ENCODE results near the gene PDE4D.
"Not testable (repeated sequence)": the region's sequence is repeated elsewhere in the genome, so short reads cannot be mapped to it uniquely, and the experiment has no call there.

PDE4D gene

DNA sequence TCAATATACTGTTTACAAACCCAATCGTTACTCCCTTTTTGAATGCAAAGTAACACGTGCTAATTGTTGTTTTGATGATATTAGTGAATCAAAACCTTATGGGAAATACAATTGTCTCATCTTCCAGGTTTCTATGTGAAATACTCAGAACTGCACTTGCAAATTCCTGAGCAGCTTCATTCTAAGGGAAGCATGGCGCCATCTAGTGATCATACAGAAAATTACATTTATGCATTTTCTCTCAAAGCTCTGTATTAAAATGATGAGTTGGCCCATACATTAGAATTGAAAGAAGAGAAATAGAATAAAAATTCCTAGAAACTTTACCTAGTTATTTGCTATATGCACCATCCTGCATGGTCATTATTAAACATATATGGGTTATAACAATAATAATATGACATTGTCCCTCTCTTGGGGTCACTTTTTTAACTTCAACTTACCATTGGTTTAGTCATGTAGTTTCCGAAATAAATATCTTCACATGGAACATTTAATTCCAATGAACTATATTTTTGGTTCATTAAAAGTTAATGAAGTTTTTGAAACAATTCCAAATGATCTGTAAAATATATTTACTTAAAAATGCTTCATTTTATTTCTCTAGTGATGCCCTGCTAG, 220.0 kb downstream of the PDE4D start:
- Histone ChIP-seq H3K9me3 (ENCODE audit: control insufficient read depth in 1 of 2, low read length in 2 of 2) (no peaks in the 10 kb centered on the region), H3K4me3 (ENCODE audit: low read depth in 1 of 2, low read length in 2 of 2) (no peak overlapping the region), H3K27me3 (ENCODE audit: control insufficient read depth in 1 of 2, insufficient read depth in 2 of 2, low read length in 2 of 2) (no peaks in the 10 kb centered on the region), H3K27ac (ENCODE audit: low read depth, low read length) (no peak overlapping the region), H3K36me3 (ENCODE audit: control insufficient read depth in 1 of 2, insufficient read depth in 2 of 2, low read length in 2 of 2) (no peaks in the 10 kb centered on the region), H3K4me1 (ENCODE audit: control insufficient read depth in 1 of 2, insufficient read depth in 2 of 2, low read length in 2 of 2) (no peaks in the 10 kb centered on the region), H3K9ac (ENCODE audit: low read depth in 1 of 2, low read length in 2 of 2) (no peak overlapping the region)

DNA sequence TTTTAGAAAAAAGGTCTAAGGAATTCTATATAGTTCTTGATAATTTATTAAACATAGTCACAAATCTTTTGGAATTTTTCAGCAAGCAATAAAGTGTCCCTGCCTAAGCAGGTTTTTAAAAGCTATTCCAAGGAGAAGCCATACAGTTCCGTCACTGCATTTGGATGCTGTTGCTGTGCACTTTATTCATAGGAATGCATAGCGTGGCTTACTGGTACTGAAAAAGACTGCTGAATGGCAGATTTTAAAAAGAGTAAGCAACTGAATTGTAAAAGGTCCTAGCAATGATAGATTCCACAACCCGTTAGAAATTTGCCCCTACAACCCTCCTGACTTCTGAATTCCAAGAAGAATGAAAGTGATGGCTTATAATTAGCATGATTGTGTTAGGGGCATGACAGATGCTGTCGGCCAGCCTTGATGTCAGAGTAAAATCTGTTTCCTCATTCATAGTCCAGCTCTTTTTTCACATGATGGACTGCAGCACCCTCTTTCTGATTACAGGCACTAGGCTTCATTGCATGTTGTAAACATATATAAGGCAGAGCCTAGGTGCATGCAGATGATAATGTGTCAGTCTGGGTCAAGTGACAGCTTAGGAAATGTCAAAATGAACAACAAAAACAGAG, 227.0 kb downstream of the PDE4D start:
- Histone ChIP-seq H3K36me3 (ENCODE audit: control insufficient read depth in 1 of 2, insufficient read depth in 2 of 2, low read length in 2 of 2) (no peaks in the 10 kb centered on the region), H3K27ac (ENCODE audit: low read depth, low read length) (no peak overlapping the region), H3K9me3 (ENCODE audit: control insufficient read depth in 1 of 2, low read length in 2 of 2) (no peaks in the 10 kb centered on the region), H3K4me3 (ENCODE audit: low read depth in 1 of 2, low read length in 2 of 2) (no peak overlapping the region), H3K4me1 (ENCODE audit: control insufficient read depth in 1 of 2, insufficient read depth in 2 of 2, low read length in 2 of 2) (peaks cover 10 to 12% of the 10 kb centered on the region in 2 donors), H3K27me3 (ENCODE audit: control insufficient read depth in 1 of 2, insufficient read depth in 2 of 2, low read length in 2 of 2) (no peaks in the 10 kb centered on the region), H3K9ac (ENCODE audit: low read depth in 1 of 2, low read length in 2 of 2) (no peak overlapping the region)

DNA sequence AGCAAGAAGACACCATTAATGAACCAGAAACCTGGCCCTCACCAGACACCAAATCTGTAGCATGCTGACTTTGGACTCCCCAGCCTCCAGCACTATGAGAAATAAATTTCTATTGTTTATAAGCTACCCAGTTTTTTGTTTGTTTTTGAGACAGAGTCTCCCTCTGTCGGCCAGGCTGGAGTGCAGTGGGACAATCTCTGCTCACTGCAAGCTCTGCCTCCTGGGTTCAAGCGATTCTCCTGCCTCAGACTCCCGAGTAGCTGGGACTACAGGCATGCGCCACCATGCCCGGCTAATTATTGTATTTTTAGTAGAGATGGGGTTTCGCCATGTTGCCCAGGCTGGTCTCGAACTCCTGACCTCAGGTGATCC, 227.7 kb downstream of the PDE4D start:
- H3K36me3 ChIP-seq (ENCODE audit: control insufficient read depth in 1 of 2, insufficient read depth in 2 of 2, low read length in 2 of 2); H3K27ac ChIP-seq (ENCODE audit: low read depth, low read length); H3K27me3 ChIP-seq (ENCODE audit: control insufficient read depth in 1 of 2, insufficient read depth in 2 of 2, low read length in 2 of 2); H3K9ac ChIP-seq (ENCODE audit: low read depth in 1 of 2, low read length in 2 of 2); H3K4me3 ChIP-seq (ENCODE audit: low read depth in 1 of 2, low read length in 2 of 2); H3K9me3 ChIP-seq (ENCODE audit: control insufficient read depth in 1 of 2, low read length in 2 of 2): not testable (repeated sequence)
- peaks cover 15 to 16% of the 10 kb centered on the region in 2 donors for H3K4me1 ChIP-seq (ENCODE audit: control insufficient read depth in 1 of 2, insufficient read depth in 2 of 2, low read length in 2 of 2)

- no peaks in the 10 kb centered on the region for H3K9me3 ChIP-seq (ENCODE audit: control insufficient read depth in 1 of 2, low read length in 2 of 2)
- no peak overlapping the region for H3K4me3 ChIP-seq (ENCODE audit: low read depth in 1 of 2, low read length in 2 of 2)
- no peak overlapping the region for H3K9ac ChIP-seq (ENCODE audit: low read depth in 1 of 2, low read length in 2 of 2)
- no peaks in the 10 kb centered on the region for H3K27me3 ChIP-seq (ENCODE audit: control insufficient read depth in 1 of 2, insufficient read depth in 2 of 2, low read length in 2 of 2)
- no peaks in the 10 kb centered on the region for H3K36me3 ChIP-seq (ENCODE audit: control insufficient read depth in 1 of 2, insufficient read depth in 2 of 2, low read length in 2 of 2)
- H3K4me1 ChIP-seq (ENCODE audit: control insufficient read depth in 1 of 2, insufficient read depth in 2 of 2, low read length in 2 of 2) = peaks cover 19 to 20% of the 10 kb centered on the region in 2 donors
- H3K27ac ChIP-seq (ENCODE audit: low read depth, low read length) = no peak overlapping the region
Observed at GRCh38 chr5:59665086-59665831, 228.3 kb downstream of the PDE4D start.

DNA sequence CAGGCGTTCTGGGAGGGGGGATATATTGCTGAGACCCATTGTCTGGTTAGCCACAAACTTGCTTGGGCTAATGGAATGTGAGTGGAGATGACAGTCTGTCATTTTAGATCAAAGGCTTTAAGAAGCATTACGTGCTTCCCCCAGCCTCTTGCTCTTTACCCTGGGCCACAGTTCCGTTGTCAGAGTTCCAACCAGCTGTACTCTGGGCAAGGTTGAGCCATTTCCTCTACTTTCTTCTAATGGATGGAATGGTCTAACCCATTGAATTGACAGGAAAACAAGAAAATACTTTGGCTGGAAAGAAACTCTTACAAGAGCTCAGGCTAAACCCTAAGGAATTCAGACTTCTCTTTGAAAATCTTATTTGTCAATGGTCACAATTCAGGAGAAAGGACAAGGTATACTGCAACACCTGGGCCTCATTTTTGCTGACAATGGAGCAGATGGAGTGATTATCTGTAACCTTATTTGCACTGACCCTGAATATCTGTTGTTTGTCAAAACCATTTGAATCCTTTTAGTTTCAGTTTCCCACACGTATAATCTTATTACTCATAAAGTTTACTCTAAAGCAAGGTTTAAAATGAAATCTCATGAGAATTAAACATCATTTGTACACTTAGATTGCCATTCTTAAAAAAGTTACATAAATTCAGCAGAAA, 231.4 kb downstream of the PDE4D start:
- H3K36me3 ChIP-seq (ENCODE audit: control insufficient read depth in 1 of 2, insufficient read depth in 2 of 2, low read length in 2 of 2) = no peaks in the 10 kb centered on the region
- H3K4me1 ChIP-seq (ENCODE audit: control insufficient read depth in 1 of 2, insufficient read depth in 2 of 2, low read length in 2 of 2) = peaks cover 19 to 26% of the 10 kb centered on the region in 2 donors
- no peak overlapping the region for H3K9ac ChIP-seq (ENCODE audit: low read depth in 1 of 2, low read length in 2 of 2)
- no peaks in the 10 kb centered on the region for H3K27me3 ChIP-seq (ENCODE audit: control insufficient read depth in 1 of 2, insufficient read depth in 2 of 2, low read length in 2 of 2)
- peak overlapping the region; percentile 9 to 42 for H3K4me3 ChIP-seq (ENCODE audit: low read depth in 1 of 2, low read length in 2 of 2)
- peak overlapping the region; percentile 13 for H3K27ac ChIP-seq (ENCODE audit: low read depth, low read length)
- H3K9me3 ChIP-seq (ENCODE audit: control insufficient read depth in 1 of 2, low read length in 2 of 2) = no peaks in the 10 kb centered on the region

DNA sequence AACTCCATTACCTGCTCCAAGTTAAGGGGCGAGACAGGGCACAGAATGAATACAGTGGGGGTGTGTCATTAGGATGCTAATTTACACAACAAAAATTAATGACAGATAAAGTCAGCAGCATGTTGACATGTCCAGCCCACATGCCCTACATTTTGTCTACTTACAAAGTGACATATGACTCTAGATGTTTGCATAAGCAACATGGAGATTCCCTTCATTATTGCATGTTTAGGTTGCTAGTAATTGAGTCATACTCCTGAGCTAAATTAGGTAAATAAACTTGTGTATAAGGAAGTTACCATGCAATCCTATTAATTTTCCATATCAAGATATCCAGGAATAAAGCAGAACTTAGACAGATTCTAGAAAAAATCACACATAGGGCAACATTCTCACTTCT, 232.2 kb downstream of the PDE4D start:
- no peak overlapping the region for H3K27ac ChIP-seq (ENCODE audit: low read depth, low read length)

DNA sequence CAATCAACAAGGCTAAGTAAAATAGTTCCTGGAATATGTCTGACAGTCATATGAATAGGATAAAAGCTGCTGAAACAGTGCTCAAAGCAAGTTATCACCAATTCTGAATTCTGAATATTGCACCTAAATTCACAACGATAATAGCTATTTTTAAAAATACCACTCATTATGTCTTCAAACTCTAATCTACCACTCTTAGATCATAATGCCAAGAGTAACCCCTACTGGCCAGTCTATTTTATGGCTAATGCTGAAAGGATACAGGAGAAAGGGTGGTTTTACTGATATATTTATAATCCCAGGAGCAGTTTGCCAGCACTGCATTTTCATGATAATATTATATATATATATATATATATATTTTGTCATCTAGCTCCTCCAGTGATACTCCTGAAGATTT, 232.8 kb downstream of the PDE4D start:
- no peaks in the 10 kb centered on the region for H3K27me3 ChIP-seq (ENCODE audit: control insufficient read depth in 1 of 2, insufficient read depth in 2 of 2, low read length in 2 of 2)
- H3K9ac ChIP-seq (ENCODE audit: low read depth in 1 of 2, low read length in 2 of 2) = no peak overlapping the region
- peaks cover 24 to 32% of the 10 kb centered on the region in 2 donors for H3K4me1 ChIP-seq (ENCODE audit: control insufficient read depth in 1 of 2, insufficient read depth in 2 of 2, low read length in 2 of 2)
- no peaks in the 10 kb centered on the region for H3K9me3 ChIP-seq (ENCODE audit: control insufficient read depth in 1 of 2, low read length in 2 of 2)
- no peak overlapping the region for H3K27ac ChIP-seq (ENCODE audit: low read depth, low read length)
- H3K4me3 ChIP-seq (ENCODE audit: low read depth in 1 of 2, low read length in 2 of 2) = no peak overlapping the region
- no peaks in the 10 kb centered on the region for H3K36me3 ChIP-seq (ENCODE audit: control insufficient read depth in 1 of 2, insufficient read depth in 2 of 2, low read length in 2 of 2)

More for the DNA sequence above, 232.2 kb downstream of the PDE4D start:
- Histone ChIP-seq H3K9me3 (ENCODE audit: control insufficient read depth in 1 of 2, low read length in 2 of 2) (no peaks in the 10 kb centered on the region), H3K27me3 (ENCODE audit: control insufficient read depth in 1 of 2, insufficient read depth in 2 of 2, low read length in 2 of 2) (no peaks in the 10 kb centered on the region), H3K9ac (ENCODE audit: low read depth in 1 of 2, low read length in 2 of 2) (no peak overlapping the region), H3K4me3 (ENCODE audit: low read depth in 1 of 2, low read length in 2 of 2) (no peak overlapping the region), H3K36me3 (ENCODE audit: control insufficient read depth in 1 of 2, insufficient read depth in 2 of 2, low read length in 2 of 2) (no peaks in the 10 kb centered on the region), H3K4me1 (ENCODE audit: control insufficient read depth in 1 of 2, insufficient read depth in 2 of 2, low read length in 2 of 2) (peaks cover 19 to 26% of the 10 kb centered on the region in 2 donors)

DNA sequence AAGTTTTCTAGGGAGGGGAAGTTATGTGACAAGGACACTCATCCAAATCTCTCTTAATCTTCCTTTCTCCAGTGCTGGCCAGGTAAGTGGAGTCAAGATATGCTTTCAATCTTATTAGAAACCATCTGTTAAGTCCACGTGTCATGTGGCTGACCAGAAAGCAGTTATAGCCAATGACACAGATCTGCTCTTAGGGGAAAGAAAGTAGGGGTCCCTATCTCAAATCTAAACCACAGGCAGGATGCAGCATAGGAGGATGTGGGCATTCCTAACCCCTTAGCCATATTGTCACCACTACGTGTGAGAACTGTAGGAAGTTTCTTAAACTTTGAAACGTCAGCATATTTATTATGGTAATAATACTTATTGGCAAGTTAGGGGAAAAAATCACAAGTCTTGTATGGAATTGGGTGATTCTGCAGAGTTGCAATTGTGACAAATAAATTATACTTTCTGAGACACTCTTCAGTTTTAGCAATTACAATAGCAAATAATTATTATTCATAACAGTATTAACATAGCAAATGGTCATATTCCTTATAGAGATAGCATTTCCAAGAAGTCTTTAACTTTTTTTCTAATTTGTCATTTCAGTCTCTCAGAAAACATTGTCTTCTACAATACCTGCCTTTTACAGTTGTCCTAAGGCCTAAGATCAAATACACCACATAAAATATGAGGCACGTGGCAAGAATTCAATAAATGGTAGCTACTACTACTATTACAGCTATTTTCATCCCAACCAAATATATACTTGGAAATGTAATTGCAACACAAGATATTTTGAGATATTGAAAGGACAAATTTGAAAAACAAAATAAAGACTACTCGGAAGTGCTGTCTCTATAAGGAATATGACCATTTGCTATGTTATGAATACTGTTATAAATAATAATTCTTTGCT, 236.9 kb downstream of the PDE4D start:
- H3K4me3 ChIP-seq (ENCODE audit: low read depth in 1 of 2, low read length in 2 of 2) = no peak overlapping the region
- H3K36me3 ChIP-seq (ENCODE audit: control insufficient read depth in 1 of 2, insufficient read depth in 2 of 2, low read length in 2 of 2) = no peaks in the 10 kb centered on the region
- H3K9ac ChIP-seq (ENCODE audit: low read depth in 1 of 2, low read length in 2 of 2) = no peak overlapping the region
- no peak overlapping the region for H3K27ac ChIP-seq (ENCODE audit: low read depth, low read length)
- H3K9me3 ChIP-seq (ENCODE audit: control insufficient read depth in 1 of 2, low read length in 2 of 2) = no peaks in the 10 kb centered on the region
- H3K27me3 ChIP-seq (ENCODE audit: control insufficient read depth in 1 of 2, insufficient read depth in 2 of 2, low read length in 2 of 2) = no peaks in the 10 kb centered on the region
- peaks cover 12 to 27% of the 10 kb centered on the region in 2 donors for H3K4me1 ChIP-seq (ENCODE audit: control insufficient read depth in 1 of 2, insufficient read depth in 2 of 2, low read length in 2 of 2)

GRCh38 chr5:59655693-59656309, 237.7 kb downstream of the PDE4D start:
- H3K27ac ChIP-seq (ENCODE audit: low read depth, low read length) = no peak overlapping the region
- H3K9ac ChIP-seq (ENCODE audit: low read depth in 1 of 2, low read length in 2 of 2) = no peak overlapping the region
- H3K36me3 ChIP-seq (ENCODE audit: control insufficient read depth in 1 of 2, insufficient read depth in 2 of 2, low read length in 2 of 2) = no peaks in the 10 kb centered on the region
- H3K27me3 ChIP-seq (ENCODE audit: control insufficient read depth in 1 of 2, insufficient read depth in 2 of 2, low read length in 2 of 2) = no peaks in the 10 kb centered on the region
- H3K4me3 ChIP-seq (ENCODE audit: low read depth in 1 of 2, low read length in 2 of 2) = no peak overlapping the region
- peaks cover 8 to 21% of the 10 kb centered on the region in 2 donors for H3K4me1 ChIP-seq (ENCODE audit: control insufficient read depth in 1 of 2, insufficient read depth in 2 of 2, low read length in 2 of 2)
- H3K9me3 ChIP-seq (ENCODE audit: control insufficient read depth in 1 of 2, low read length in 2 of 2) = no peaks in the 10 kb centered on the region

All from duodenal mucosa (tissue), 2 donors.